HT1080 (cell line): ENCODE measurements around the gene ZDHHC21. TPM values are rescaled to one million over a fixed set of nuclear protein-coding genes. Genes with fewer than 3 reads are reported as not detected.
A peak's percentile ranks its signal among the peaks of the same experiment; 100 is the strongest.

Experiments
- DNase-seq: peaks from one replicate; pipeline ENCODE4 v3.0.0-alpha.2; 2015; ENCODE audit warnings: low read depth
- polyA plus RNA-seq, 2 experiments: library from polyadenylated mRNA; depleted of rRNA; stranded (reverse); fragments of >200 nt; gene quantifications; 2 replicates each; pipeline ENCODE4 v1.2.3, GENCODE V29; 2015
- total RNA-seq: library from RNA; depleted of rRNA; stranded (reverse); fragments of >200 nt; shearing (Covaris generic); gene quantifications from 2 replicates; pipeline ENCODE4 v1.2.3, GENCODE V29; 2014; rRNA removed

Gene ZDHHC21
- 5.8 and 7.4 TPM in 2 replicates for total RNA-seq
- 5.4 and 8.3 TPM in 2 replicates for polyA plus RNA-seq (2015; cell fraction: cytosol; rRNA removed)
- 21.9 and 24.5 TPM in 2 replicates for polyA plus RNA-seq (2015; cell fraction: nucleus; rRNA removed)

- DNase-seq, result peak; percentile 55
Measured at GRCh38 chr9:14693251-14693861, at the start of gene ZDHHC21. ZDHHC21 (minus strand) TSS chr9:14693432; CDS start chr9:14674340, 19,092 bp downstream.

- DNase-seq, result no peak
Measured at GRCh38 chr9:14741369-14741768, 48.1 kb upstream of the ZDHHC21 start.

- DNase-seq, result no peak
Measured at GRCh38 chr9:14733133-14733532, 39.9 kb upstream of the ZDHHC21 start.

GRCh38 chr9:14731294-14731981 lies 38.2 kb upstream of the ZDHHC21 start:
- DNase-seq, result no peak

- DNase-seq, result no peak
Measured at GRCh38 chr9:14730461-14730898, 37.2 kb upstream of the ZDHHC21 start.

GRCh38 chr9:14723301-14723700 lies 30.1 kb upstream of the ZDHHC21 start:
- no peak for DNase-seq

GRCh38 chr9:14722391-14723035 lies 29.3 kb upstream of the ZDHHC21 start, which contains the start of gene CER1:
CER1 (minus strand) TSS chr9:14722733; CDS start chr9:14722672, 61 bp downstream.
- DNase-seq, result no peak

- no peak for DNase-seq
Measured at GRCh38 chr9:14719231-14719923, 26.1 kb upstream of the ZDHHC21 start.

GRCh38 chr9:14715102-14715501 lies 21.9 kb upstream of the ZDHHC21 start:
- DNase-seq, result peak; percentile 5

GRCh38 chr9:14713187-14713767 lies 20.0 kb upstream of the ZDHHC21 start:
- no peak for DNase-seq

GRCh38 chr9:14710804-14711203 lies 17.6 kb upstream of the ZDHHC21 start:
- peak; percentile 45 for DNase-seq

GRCh38 chr9:14706530-14707140 lies 13.4 kb upstream of the ZDHHC21 start:
- DNase-seq, result no peak

- no peak for DNase-seq
Measured at GRCh38 chr9:14705079-14705478, 11.8 kb upstream of the ZDHHC21 start.

GRCh38 chr9:14704281-14704680 lies 11.0 kb upstream of the ZDHHC21 start:
- DNase-seq, result no peak

- DNase-seq, result no peak
Measured at GRCh38 chr9:14702200-14702720, 9.0 kb upstream of the ZDHHC21 start.

GRCh38 chr9:14692470-14693250 lies 572 bp downstream of the ZDHHC21 start:
- DNase-seq, result peak; percentile 16

- DNase-seq, result no peak
Measured at GRCh38 chr9:14690948-14691730, 2.1 kb downstream of the ZDHHC21 start.

- peak; percentile 81 for DNase-seq
Measured at GRCh38 chr9:14687042-14687719, 6.1 kb downstream of the ZDHHC21 start.
